ENCODE data around the gene RBM28. TPM values are rescaled to one million over a fixed set of nuclear protein-coding genes. Genes with fewer than 3 reads are reported as not detected.

The RBM28 gene
- total RNA-seq, 1 experiment from 2014 or later, result 71.4 TPM

DNA sequence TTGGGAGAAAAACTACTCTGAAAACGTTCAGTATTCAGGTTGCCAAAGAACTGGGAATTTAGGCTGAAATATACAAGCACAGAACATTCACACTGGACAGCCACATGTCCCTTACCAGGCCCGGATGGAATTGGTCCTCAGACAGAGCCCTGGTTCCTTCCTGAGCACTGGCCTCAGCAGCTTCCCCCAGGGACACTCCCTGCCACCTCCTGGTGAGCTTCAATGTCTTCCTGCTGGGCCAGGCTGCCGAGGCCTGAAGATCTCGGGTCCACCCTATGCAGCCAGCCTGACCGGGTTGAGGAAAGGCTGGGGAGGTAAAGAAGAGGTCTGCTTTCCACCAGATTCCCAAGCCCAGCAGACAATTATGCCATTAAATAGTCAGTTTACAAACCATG, 77.8 kb downstream of the RBM28 start:
- intact Hi-C loops (cut with micrococcal nuclease; ENCODE audit: unreplicated experiment), result no loop called here
- peak overlapping the region; percentile 91 for H3K27ac Mint-ChIP-seq (ENCODE audit: unreplicated experiment)
- no peak overlapping the region for H3K4me3 ChIP-seq (ENCODE audit: low read depth, low read length)
- ChIA-PET POLR2A (no interaction called here), CTCF (no interaction called here)
- H3K9me3 ChIP-seq, result no peaks in the 10 kb centered on the region
- peaks cover 14% of the 10 kb centered on the region for H3K4me1 ChIP-seq
- H3K4me3 Mint-ChIP-seq (ENCODE audit: unreplicated experiment), result no peak overlapping the region
- no peaks in the 10 kb centered on the region for H3K36me3 ChIP-seq (ENCODE audit: control insufficient read depth, insufficient read depth, low read length)
- TF ChIP-seq, protein P1, sequence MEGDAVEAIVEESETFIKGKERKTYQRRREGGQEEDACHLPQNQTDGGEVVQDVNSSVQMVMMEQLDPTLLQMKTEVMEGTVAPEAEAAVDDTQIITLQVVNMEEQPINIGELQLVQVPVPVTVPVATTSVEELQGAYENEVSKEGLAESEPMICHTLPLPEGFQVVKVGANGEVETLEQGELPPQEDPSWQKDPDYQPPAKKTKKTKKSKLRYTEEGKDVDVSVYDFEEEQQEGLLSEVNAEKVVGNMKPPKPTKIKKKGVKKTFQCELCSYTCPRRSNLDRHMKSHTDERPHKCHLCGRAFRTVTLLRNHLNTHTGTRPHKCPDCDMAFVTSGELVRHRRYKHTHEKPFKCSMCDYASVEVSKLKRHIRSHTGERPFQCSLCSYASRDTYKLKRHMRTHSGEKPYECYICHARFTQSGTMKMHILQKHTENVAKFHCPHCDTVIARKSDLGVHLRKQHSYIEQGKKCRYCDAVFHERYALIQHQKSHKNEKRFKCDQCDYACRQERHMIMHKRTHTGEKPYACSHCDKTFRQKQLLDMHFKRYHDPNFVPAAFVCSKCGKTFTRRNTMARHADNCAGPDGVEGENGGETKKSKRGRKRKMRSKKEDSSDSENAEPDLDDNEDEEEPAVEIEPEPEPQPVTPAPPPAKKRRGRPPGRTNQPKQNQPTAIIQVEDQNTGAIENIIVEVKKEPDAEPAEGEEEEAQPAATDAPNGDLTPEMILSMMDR (IDR thresholded peaks at IDR 0.05; ENCODE audit: insufficient read depth in 1 of 2, low read depth in 1 of 2, low read length in 1 of 2, severe bottlenecking in 1 of 2, unreplicated experiment in 1 of 2), result no peak
- no TSS peak for BruUV-seq (replicated peaks)
- peaks cover 22% of the 10 kb centered on the region for H3K4me1 Mint-ChIP-seq (ENCODE audit: low read depth, unreplicated experiment)
- no peaks in the 10 kb centered on the region for H3K27me3 Mint-ChIP-seq (ENCODE audit: insufficient read depth, unreplicated experiment)
- peaks cover 9% of the 10 kb centered on the region for H3K9me3 Mint-ChIP-seq (ENCODE audit: unreplicated experiment)
- H3K36me3 Mint-ChIP-seq (ENCODE audit: insufficient read depth, unreplicated experiment), result no peaks in the 10 kb centered on the region
- DNase-seq, result no peak
- no peaks in the 10 kb centered on the region for H3K27me3 ChIP-seq (replicated peaks; ENCODE audit: control insufficient read depth, insufficient read depth, low read length)

DNA sequence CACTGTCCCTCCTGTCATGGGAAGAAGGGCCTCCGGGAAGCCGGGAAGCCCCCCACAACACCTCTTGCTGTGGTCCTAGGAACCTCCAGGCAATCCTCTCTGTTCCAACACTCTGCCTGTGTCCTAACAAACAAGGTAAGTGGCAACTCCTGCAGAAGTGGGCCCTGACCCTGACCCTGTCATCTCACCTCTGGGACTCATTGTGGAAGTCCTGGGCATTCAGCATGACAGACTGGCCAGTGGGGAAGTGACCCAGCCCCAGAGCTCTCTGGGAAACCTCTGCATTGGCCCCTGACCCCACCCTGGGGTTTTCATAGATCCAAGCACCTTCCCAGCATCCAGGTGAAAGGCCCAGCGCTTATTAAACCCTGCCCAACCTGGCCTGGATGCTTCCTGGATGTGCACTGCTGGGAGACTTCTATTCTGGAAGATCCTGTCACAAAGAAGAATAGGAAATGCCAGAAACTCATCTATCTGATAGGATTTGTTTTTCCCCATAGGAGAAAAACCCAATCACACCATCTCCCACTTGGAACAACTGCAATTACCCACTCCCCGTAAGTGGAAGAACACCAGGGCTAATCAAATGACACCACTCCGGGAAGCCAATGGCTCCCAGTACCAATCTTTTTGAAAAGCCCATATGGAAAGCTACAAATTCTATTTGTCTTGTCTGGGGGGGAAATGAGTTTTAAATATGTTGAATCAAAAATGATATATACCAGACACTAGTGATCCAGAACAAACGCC, 78.4 kb downstream of the RBM28 start:
- Mint-ChIP-seq H3K36me3 (ENCODE audit: insufficient read depth, unreplicated experiment) (no peaks in the 10 kb centered on the region), H3K27ac (ENCODE audit: unreplicated experiment) (no peak overlapping the region), H3K9me3 (ENCODE audit: unreplicated experiment) (peaks cover 9% of the 10 kb centered on the region), H3K4me3 (ENCODE audit: unreplicated experiment) (no peak overlapping the region), H3K27me3 (ENCODE audit: insufficient read depth, unreplicated experiment) (no peaks in the 10 kb centered on the region), H3K4me1 (ENCODE audit: low read depth, unreplicated experiment) (peaks cover 27% of the 10 kb centered on the region)
- ChIA-PET CTCF (no interaction called here), POLR2A (no interaction called here)
- intact Hi-C loops (cut with micrococcal nuclease; ENCODE audit: unreplicated experiment), result no loop called here
- Histone ChIP-seq H3K4me3 (ENCODE audit: low read depth, low read length) (no peak overlapping the region), H3K36me3 (ENCODE audit: control insufficient read depth, insufficient read depth, low read length) (no peaks in the 10 kb centered on the region), H3K4me1 (peaks cover 20% of the 10 kb centered on the region), H3K27me3 (replicated peaks; ENCODE audit: control insufficient read depth, insufficient read depth, low read length) (no peaks in the 10 kb centered on the region), H3K9me3 (no peaks in the 10 kb centered on the region)
- TF ChIP-seq, protein P1 (IDR thresholded peaks at IDR 0.05; ENCODE audit: insufficient read depth in 1 of 2, low read depth in 1 of 2, low read length in 1 of 2, severe bottlenecking in 1 of 2, unreplicated experiment in 1 of 2), result no peak
- no TSS peak for BruUV-seq (replicated peaks)
- DNase-seq, result no peak

DNA sequence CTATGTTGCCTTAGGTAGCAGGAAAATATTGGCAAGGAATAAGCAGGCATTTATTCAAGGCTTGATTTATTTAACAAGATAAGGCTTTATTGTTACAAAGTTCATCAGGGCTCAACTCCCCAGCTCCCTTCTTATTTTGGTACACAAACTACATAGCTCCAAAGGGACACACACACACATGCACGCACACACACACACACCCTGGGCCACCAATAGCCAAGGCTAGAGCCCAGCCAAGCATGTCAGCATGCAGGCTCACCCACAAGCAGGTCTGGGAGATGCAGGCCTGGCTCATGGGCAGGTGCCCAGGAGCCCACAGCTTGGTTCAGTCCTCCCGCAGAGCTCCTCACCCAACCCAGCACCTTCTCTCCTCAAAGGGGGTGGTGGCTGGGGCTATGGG, 79.2 kb downstream of the RBM28 start:
- DNase-seq, result no peak
- no peak overlapping the region for H3K4me3 Mint-ChIP-seq (ENCODE audit: unreplicated experiment)
- POLR2A ChIA-PET, result no interaction called here
- CTCF ChIA-PET, result no interaction called here
- no peaks in the 10 kb centered on the region for H3K27me3 ChIP-seq (replicated peaks; ENCODE audit: control insufficient read depth, insufficient read depth, low read length)
- no TSS peak for BruUV-seq (replicated peaks)
- H3K27me3 Mint-ChIP-seq (ENCODE audit: insufficient read depth, unreplicated experiment), result no peaks in the 10 kb centered on the region
- no peaks in the 10 kb centered on the region for H3K36me3 Mint-ChIP-seq (ENCODE audit: insufficient read depth, unreplicated experiment)
- intact Hi-C loops (cut with micrococcal nuclease; ENCODE audit: unreplicated experiment), result no loop called here
- H3K27ac Mint-ChIP-seq (ENCODE audit: unreplicated experiment), result no peak overlapping the region
- H3K4me1 ChIP-seq, result peaks cover 28% of the 10 kb centered on the region
- TF ChIP-seq, protein P1 (IDR thresholded peaks at IDR 0.05; ENCODE audit: insufficient read depth in 1 of 2, low read depth in 1 of 2, low read length in 1 of 2, severe bottlenecking in 1 of 2, unreplicated experiment in 1 of 2), result no peak
- no peaks in the 10 kb centered on the region for H3K36me3 ChIP-seq (ENCODE audit: control insufficient read depth, insufficient read depth, low read length)
- no peak overlapping the region for H3K4me3 ChIP-seq (ENCODE audit: low read depth, low read length)
- peaks cover 9% of the 10 kb centered on the region for H3K9me3 Mint-ChIP-seq (ENCODE audit: unreplicated experiment)
- H3K4me1 Mint-ChIP-seq (ENCODE audit: low read depth, unreplicated experiment), result peaks cover 35% of the 10 kb centered on the region
- no peaks in the 10 kb centered on the region for H3K9me3 ChIP-seq

Measured in Caco-2 (cell line).